Ascending aorta (tissue), 2 donors: ENCODE results near the gene CHCHD1. TPM values are rescaled to one million over a fixed set of nuclear protein-coding genes. Genes with fewer than 3 reads are reported as not detected.

Experiments
- DNase-seq, 2 donors: peaks; one replicate each; pipeline ENCODE4 v3.0.0-alpha.2; 2019; ENCODE audit warnings: low spot score in 2 of 2
- H3K27ac ChIP-seq, 2 donors: fragments of 200-600 bp; sonication (generic); one replicate each; pipeline ENCODE4 v1.5.1; 2016 to 2017; ENCODE audit warnings: mild to moderate bottlenecking in 1 of 2
- H3K27me3 ChIP-seq: fragments of 200-600 bp; sonication (generic); one replicate; pipeline ENCODE4 v1.5.1; 2017
- H3K36me3 ChIP-seq, 2 donors: fragments of 200-600 bp; sonication (generic); one replicate each; pipeline ENCODE4 v1.5.1; 2016
- H3K4me1 ChIP-seq, 2 donors: fragments of 200-600 bp; sonication (generic); one replicate each; pipeline ENCODE4 v1.5.1; 2016 to 2017; ENCODE audit warnings: mild to moderate bottlenecking in 1 of 2
- H3K4me3 ChIP-seq, 2 donors: fragments of 200-600 bp; sonication (generic); one replicate each; pipeline ENCODE4 v1.5.1; 2016 to 2017; ENCODE audit warnings: mild to moderate bottlenecking in 1 of 2
- H3K9me3 ChIP-seq, 2 donors: fragments of 200-600 bp; sonication (generic); one replicate each; pipeline ENCODE4 v1.5.1; 2016
- CTCF ChIP-seq, 3 experiments: fragments of 200-600 bp in 2 of 3; fragments of 450-650 bp in 1 of 3; sonication (generic) in 2 of 3; IDR thresholded peaks; one replicate each; pipeline ENCODE4 v1.5.1; 2016 to 2019; ENCODE audit warnings: antibody characterized with exemption in 3 of 3, mild to moderate bottlenecking in 1 of 3, moderate library complexity in 1 of 3
- intact Hi-C: fragments of 100-400 bp; cut with DNase I; formaldehyde crosslinking; loops from one replicate; pipeline ENCODE4 v1.15.1; 2023
- total RNA-seq: library from RNA; depleted of rRNA; stranded (reverse); fragments of >200 nt; gene quantifications from one replicate; pipeline ENCODE4 v1.1.0, GENCODE V29; 2016

Gene CHCHD1
- total RNA-seq, 1 donor from 2014 or later = 24.5 TPM

- intact Hi-C loops = loop anchor here (5.0 kb wide), 1 partner anchor 40 kb away; a partner anchor contains a TSS
- Histone ChIP-seq H3K4me3 (no peak overlapping the region), H3K9me3 (no peaks in the 10 kb centered on the region), H3K36me3 (peaks cover 47 to 55% of the 10 kb centered on the region in 2 donors), H3K4me1 (peaks cover 8 to 28% of the 10 kb centered on the region in 2 donors), H3K27ac (peak overlapping the region; percentile 72 to 78), H3K27me3 (no peaks in the 10 kb centered on the region)
- DNase-seq = no peak
- no peak for TF ChIP-seq CTCF (IDR thresholded peaks at IDR 0.05)
Observed at GRCh38 chr10:73812657-73813056, 30.8 kb downstream of the CHCHD1 start.

GRCh38 chr10:73813333-73813732 lies 31.5 kb downstream of the CHCHD1 start:
- no peaks in the 10 kb centered on the region for H3K27me3 ChIP-seq
- H3K27ac ChIP-seq = no peak overlapping the region
- no peak for DNase-seq
- H3K4me1 ChIP-seq = peaks cover 8 to 28% of the 10 kb centered on the region in 2 donors
- H3K9me3 ChIP-seq = no peaks in the 10 kb centered on the region
- H3K36me3 ChIP-seq = peaks cover 46 to 48% of the 10 kb centered on the region in 2 donors
- intact Hi-C loops = loop anchor here (5.0 kb wide), 1 partner anchor 41 kb away; a partner anchor contains a TSS
- H3K4me3 ChIP-seq = no peak overlapping the region
- no peak for TF ChIP-seq CTCF (IDR thresholded peaks at IDR 0.05)

GRCh38 chr10:73814276-73814895 lies 32.5 kb downstream of the CHCHD1 start:
- Histone ChIP-seq H3K4me3 (no peak overlapping the region), H3K4me1 (peaks cover 8 to 28% of the 10 kb centered on the region in 2 donors), H3K27ac (peak overlapping the region; percentile 86 to 90), H3K9me3 (no peaks in the 10 kb centered on the region), H3K27me3 (no peaks in the 10 kb centered on the region), H3K36me3 (peaks cover 46 to 52% of the 10 kb centered on the region in 2 donors)
- DNase-seq = no peak
- intact Hi-C loops = loop anchor here (5.0 kb wide), 1 partner anchor 42 kb away; a partner anchor contains a TSS
- TF ChIP-seq CTCF (IDR thresholded peaks at IDR 0.05) = no peak

GRCh38 chr10:73814896-73815718 lies 33.3 kb downstream of the CHCHD1 start:
- Histone ChIP-seq H3K36me3 (peaks cover 48 to 54% of the 10 kb centered on the region in 2 donors), H3K4me3 (no peak overlapping the region), H3K9me3 (no peaks in the 10 kb centered on the region), H3K27me3 (no peaks in the 10 kb centered on the region), H3K27ac (peak overlapping the region; percentile 86 to 90), H3K4me1 (peaks cover 6 to 28% of the 10 kb centered on the region in 2 donors)
- intact Hi-C loops = loop anchor here (5.0 kb wide), 1 partner anchor 43 kb away; a partner anchor contains a TSS
- DNase-seq = no peak
- TF ChIP-seq CTCF (IDR thresholded peaks at IDR 0.05) = peak in 2 of 3 experiments; percentile 16 to 23

GRCh38 chr10:73815719-73816030 lies 33.8 kb downstream of the CHCHD1 start:
- Histone ChIP-seq H3K27ac (peak overlapping the region; percentile 86 to 90), H3K4me3 (no peak overlapping the region), H3K9me3 (no peaks in the 10 kb centered on the region), H3K4me1 (peaks cover under 1 to 24% of the 10 kb centered on the region in 2 donors), H3K36me3 (peaks cover 49 to 54% of the 10 kb centered on the region in 2 donors), H3K27me3 (no peaks in the 10 kb centered on the region)
- intact Hi-C loops = no loop called here
- TF ChIP-seq CTCF (IDR thresholded peaks at IDR 0.05) = no peak
- DNase-seq = no peak
